Measurements from ENCODE around the gene ARHGEF6.

DNA sequence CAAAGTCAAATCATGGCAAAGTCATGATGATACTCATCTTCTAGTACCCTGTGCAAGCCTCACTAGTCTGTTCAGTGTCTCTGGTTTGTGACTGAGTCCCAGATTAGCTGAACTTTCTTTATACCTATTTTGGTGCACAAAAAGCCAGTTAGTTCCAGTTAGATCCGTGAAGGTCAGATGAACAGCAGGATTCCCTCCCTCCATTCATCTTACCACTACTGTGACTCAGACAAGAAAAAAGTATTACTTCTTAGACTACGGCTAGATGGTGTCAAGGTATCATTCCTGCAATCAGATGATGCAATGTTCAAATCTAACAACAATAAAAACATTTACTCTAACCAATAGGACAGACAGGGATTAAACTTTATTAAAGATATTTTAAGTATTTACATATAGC is 30.4 kb downstream of the ARHGEF6 start:
- TF ChIP-seq POLR2A (IDR thresholded peaks at IDR 0.05): no peak
- TF ChIP-seq, protein P1, sequence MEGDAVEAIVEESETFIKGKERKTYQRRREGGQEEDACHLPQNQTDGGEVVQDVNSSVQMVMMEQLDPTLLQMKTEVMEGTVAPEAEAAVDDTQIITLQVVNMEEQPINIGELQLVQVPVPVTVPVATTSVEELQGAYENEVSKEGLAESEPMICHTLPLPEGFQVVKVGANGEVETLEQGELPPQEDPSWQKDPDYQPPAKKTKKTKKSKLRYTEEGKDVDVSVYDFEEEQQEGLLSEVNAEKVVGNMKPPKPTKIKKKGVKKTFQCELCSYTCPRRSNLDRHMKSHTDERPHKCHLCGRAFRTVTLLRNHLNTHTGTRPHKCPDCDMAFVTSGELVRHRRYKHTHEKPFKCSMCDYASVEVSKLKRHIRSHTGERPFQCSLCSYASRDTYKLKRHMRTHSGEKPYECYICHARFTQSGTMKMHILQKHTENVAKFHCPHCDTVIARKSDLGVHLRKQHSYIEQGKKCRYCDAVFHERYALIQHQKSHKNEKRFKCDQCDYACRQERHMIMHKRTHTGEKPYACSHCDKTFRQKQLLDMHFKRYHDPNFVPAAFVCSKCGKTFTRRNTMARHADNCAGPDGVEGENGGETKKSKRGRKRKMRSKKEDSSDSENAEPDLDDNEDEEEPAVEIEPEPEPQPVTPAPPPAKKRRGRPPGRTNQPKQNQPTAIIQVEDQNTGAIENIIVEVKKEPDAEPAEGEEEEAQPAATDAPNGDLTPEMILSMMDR (IDR thresholded peaks at IDR 0.05): no peak
